Glomerular endothelial cell (primary cell): ENCODE results near the gene GRIN2A. TPM values are rescaled to one million over a fixed set of nuclear protein-coding genes. Genes with fewer than 3 reads are reported as not detected.

Experiments used
- DNase-seq: peaks from one replicate; pipeline ENCODE4 v3.0.0-alpha.2; 2011; ENCODE audit warnings: low read depth, low spot score; ENCODE audit errors: extremely low read depth
- total RNA-seq: library from RNA; depleted of rRNA; stranded (reverse); fragments of >200 nt; gene quantifications from 2 replicates; pipeline ENCODE4 v1.2.3, GENCODE V29; 2015

The GRIN2A gene
- total RNA-seq, 1 donor from 2014 or later, result 0.18 TPM

DNA sequence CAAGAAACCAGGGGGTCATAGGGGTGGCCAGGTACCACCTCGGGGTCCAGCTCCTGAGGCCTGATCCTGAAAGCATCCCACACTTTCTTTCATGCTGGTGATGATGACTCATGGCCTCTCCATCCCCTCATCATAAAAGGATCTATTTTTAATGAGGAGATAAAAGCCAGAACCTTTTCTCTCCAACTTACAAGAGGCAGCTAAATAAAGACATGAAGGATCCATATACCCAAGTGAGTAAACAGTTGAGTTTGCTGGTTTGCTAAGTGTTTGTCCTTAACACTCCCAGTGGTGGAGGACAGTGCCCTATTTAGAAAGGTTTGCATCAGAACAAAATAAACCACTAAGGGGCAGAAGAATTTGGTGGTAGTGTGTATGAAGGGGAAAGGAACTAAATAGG is 383.8 kb downstream of the GRIN2A start:
- no peak for DNase-seq

- DNase-seq, result peak; percentile 57
These were observed 384.9 kb downstream of the GRIN2A start for GRCh38 chr16:9797306-9797705.

GRCh38 chr16:9793623-9794022 is 388.6 kb downstream of the GRIN2A start:
- no peak for DNase-seq

DNA sequence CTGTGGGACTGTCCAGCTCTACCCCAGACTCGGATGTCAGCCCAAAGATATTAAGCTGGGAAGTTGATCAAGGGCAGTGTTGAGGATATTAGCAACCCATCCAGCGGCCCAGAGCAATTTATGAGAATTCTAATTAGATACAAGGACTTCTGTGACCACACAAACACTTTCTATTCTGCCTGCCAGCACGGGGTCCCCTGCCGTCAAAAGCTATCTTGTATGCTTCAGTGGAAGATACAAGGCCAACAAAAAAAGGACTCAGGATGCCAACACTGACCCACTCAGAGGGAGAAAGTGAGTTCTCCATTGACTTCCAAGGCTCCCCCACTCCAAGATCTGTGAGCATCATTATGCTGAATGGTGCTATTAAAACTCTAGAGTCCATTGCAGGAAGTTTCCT is 390.7 kb downstream of the GRIN2A start:
- DNase-seq, result no peak

DNA sequence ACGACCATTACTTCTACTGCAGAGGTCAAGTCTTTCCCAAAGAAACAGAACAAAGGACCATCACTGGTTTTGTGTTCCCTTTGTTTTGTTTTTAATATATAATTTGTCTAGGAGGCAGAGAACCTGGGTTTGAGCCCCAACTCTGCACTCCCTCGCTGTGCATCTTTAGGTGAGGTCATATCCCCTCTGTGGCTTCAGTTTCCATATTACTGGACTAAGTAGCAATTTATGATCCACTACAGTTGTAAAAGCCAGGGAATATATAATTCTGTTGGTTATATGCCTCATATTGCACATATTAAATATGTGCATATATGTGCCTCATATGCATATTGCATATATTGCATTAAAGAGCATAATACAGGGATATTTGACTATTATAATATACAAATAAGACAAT is 392.0 kb downstream of the GRIN2A start:
- DNase-seq, result no peak

DNA sequence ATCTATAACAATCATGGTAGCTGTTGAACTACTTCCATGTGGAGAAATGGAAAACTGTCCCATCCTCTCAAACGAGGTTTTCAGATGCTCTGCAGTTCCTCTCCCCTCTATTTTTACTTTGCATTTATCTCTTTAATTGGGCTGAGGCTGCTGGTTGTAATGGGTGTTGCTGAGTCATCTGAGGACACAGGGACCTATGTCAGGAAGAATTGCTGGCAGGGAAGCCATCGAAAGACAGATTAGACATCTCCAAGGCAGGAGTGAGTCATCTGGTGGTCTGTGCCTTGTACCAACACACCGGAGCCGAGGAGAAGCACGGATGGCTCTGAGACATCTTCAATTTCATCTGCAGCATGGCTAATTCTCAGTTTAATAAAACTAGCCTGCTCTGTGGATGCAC is 394.5 kb downstream of the GRIN2A start:
- DNase-seq, result no peak

DNA sequence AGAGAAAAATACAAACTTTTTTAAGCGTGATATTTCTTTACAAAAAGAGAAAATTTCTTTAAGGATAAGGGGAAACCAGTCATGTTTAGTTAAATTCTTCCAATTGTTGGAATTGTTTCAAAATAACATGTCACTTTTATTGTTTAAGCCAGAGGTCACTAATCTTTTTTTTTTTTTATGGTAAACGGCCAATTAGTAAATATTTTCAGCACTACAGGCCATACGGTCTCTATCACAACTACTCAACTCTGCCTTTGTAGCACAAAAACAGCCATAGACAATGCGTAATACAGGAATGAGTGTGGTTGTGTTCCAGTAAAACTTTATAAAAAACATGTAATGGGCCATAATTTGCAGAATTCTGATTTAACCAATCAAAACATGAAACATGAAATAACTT is 401.4 kb downstream of the GRIN2A start:
- no peak for DNase-seq

GRCh38 chr16:9778849-9779248 is 403.4 kb downstream of the GRIN2A start:
- no peak for DNase-seq

DNA sequence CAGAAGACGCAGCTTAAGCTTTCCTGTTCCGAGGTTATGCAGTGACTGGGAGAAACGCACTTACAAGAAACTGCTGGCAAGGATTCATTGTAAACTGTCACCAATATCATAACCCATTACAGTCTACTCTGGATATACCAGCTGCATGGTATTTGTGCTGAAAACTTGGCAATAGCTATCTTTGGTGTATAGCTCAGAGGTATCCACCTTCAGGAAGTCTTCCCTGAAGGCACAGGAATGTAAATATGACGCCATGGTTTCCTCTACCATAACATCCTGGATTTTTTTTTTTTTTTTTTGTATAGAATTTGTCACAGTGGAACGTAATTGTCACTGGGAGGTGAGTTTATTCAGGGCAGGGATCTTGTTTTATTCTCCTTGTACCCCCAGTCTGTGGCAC is 406.2 kb downstream of the GRIN2A start:
- DNase-seq, result no peak

DNA sequence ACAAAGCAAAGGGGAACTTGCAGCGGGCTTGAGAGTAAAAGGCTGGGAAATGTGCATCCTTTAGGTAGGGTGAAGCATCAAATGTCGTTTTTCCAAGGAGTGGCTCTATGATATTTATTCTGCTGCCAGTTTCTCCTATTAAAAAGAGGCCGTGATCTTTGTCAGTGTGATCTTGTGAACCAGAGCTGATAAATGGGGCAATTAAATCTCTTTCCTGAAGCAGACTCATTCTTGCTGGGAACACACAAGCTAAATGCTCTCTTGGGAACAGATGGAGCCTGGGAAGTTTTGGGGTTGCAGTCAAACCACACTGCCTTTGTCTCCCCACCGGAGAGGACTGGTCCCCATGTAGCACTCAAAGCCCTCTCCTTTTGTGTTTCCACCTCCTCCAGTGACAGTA is 408.9 kb downstream of the GRIN2A start:
- no peak for DNase-seq

DNA sequence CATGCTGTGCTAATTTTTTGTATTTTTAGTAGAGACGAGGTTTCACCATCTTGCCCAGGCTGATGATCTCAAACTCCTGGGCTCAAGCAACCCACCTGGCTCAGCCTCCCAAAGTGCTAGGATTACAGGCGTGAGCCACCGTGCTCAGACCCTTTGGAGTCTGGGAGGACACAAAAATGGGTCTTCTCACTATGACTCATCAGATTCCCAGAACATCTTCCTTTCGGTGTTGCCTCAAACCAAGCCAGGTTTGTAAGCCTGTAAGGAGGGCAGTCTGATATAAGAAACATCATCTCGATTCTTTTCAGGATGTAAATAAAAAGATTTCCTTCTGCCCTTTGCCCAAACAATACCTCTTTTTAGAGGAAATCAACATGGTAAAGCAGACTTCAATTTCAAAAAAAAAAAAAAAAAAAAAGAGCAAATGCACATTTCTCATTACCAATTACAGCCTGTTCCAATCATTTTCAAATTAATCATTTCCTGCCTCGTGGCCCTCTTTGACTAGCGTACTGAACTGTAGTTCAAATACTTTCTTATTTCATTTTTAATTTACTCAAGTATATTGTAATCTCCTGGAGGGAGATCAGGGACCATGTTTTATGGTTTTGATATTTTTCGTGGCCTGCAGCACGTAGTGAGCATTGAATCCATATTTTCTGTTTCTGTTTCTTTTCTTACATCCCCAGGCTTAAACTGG is 409.6 kb downstream of the GRIN2A start:
- DNase-seq, result no peak

DNA sequence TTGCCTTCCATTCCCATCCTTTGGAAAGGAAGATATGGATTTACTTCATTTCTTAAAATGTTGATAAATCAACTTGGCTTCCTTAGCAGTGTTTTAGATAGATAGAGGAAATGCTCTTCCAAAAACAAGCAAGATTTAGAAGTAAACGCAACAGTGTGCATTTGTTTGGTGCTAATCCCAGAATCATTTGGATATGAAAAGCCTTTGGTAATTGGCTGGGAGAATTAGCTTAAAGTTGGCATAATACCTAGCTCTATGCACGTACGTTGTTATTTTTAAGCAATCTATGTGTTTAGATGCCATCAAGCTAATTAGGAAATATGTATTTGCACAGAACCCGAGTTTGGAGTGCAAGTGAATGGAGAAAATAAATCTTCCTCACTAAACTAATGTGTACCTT is 415.3 kb downstream of the GRIN2A start:
- DNase-seq, result no peak

DNA sequence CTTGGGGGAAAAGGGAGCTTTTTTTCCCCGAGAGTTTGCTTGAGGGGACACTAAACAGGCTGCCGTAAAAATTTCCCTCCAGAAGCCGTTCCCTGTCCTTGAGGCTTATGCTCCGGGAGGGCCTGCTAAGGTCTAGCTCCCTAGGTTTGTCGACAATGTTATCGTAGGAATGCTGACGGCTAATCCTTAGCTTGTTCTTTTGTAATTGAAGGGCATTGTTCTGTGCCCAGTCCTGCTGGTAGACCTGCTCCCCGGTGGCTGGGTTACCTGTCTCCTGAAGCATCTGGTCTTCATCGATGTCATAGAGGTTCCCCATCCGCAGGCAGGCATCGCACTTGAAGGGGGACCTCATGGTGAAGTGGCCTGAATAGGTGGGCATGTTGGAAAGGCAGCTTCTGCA is 418.7 kb downstream of the GRIN2A start:
- no peak for DNase-seq

DNA sequence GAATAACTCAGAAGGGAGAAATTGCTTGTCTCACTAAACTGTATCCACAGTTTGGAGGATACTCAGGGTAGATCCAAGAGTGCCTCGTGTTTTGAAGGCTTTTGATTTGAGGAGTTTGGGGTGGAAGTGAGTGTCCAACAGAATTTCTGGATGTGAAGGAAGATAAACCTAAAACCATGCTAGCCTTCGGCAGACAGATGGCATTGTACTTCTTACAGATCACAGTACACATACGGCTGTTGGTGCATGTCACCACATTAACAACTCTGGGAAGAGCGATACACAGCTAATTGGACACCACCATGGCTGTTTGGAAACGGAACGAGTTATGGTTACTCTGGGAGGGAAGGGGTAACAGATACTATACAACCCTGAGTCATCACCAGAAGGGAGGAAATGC is 420.4 kb downstream of the GRIN2A start:
- no peak for DNase-seq

GRCh38 chr16:9757687-9758086 is 424.5 kb downstream of the GRIN2A start:
- DNase-seq, result no peak

GRCh38 chr16:9756434-9756833 is 425.8 kb downstream of the GRIN2A start:
- DNase-seq, result no peak

DNA sequence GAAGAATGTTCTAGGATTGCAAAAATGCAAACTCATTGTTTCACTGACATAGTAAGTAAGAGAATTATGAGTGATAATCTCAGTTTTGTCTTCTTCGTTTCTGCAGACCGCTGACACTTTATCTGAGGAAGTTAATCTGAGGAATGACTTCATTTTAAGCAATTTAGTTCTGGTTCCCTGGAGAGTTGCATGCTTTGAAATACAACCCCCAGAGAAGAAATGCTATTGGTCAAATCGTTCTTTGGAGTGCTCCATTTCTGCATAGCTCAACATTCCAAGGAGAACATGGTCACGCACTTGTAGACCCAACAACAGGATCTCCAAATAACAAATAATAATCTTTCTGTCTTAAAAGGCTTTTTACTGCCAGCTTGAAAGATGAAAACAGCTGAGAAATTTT is 427.1 kb downstream of the GRIN2A start:
- DNase-seq, result no peak

- DNase-seq, result no peak
These were observed 440.5 kb downstream of the GRIN2A start for GRCh38 chr16:9741776-9742175.

DNA sequence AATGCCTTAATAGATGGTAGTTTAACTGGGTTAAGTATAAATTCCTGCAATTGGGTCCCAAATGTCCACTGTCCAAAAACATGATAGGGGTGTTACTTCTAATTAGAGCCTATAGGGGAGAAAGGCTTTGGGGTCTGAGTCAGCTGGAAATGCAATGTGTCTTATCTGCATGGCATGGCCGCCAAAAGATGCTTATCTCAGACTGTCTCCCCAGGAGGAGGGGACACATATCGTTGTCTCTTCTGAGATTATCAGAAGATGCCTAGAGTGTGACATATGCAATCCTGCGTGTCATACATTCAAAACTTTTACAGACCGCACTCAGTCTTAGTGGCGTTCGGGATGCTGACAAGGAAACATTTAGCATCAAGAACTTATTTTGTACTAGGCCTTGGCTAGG is 442.9 kb downstream of the GRIN2A start:
- DNase-seq, result no peak

- DNase-seq, result no peak
These were observed 443.5 kb downstream of the GRIN2A start for GRCh38 chr16:9738690-9739089.

GRCh38 chr16:9736547-9736946 is 445.7 kb downstream of the GRIN2A start:
- DNase-seq, result no peak

- no peak for DNase-seq
These were observed 459.1 kb downstream of the GRIN2A start for GRCh38 chr16:9723136-9723535.

GRCh38 chr16:9713907-9714306 is 468.3 kb downstream of the GRIN2A start:
- DNase-seq, result no peak
